ENCODE results near the gene CCL19. TPM values are rescaled to one million over a fixed set of nuclear protein-coding genes. Genes with fewer than 3 reads are reported as not detected.

Gene CCL19
- total and polyA plus RNA-seq, 2 experiments from 2014 or later: not detected

GRCh38 chr9:34671307-34671706, 19.8 kb downstream of the CCL19 start:
- Histone ChIP-seq H3K79me2 (replicated peaks; ENCODE audit: insufficient read depth) (peaks cover 6% of the 10 kb centered on the region; the same call in 1 of the 2 replicates), H3K4me1 (ENCODE audit: insufficient read depth) (no peaks in the 10 kb centered on the region), H3K36me3 (ENCODE audit: insufficient read depth) (no peaks in the 10 kb centered on the region), H3K27me3 (ENCODE audit: insufficient read depth) (no peaks in the 10 kb centered on the region), H4K20me1 (replicated peaks; ENCODE audit: insufficient read depth) (peaks cover 2% of the 10 kb centered on the region; the same call in 1 of the 2 replicates), H3F3A (replicated peaks; ENCODE audit: low read depth) (no peaks in the 10 kb centered on the region), H3K4me2 (no peak overlapping the region), H2AFZ (no peak overlapping the region), H3K27ac (ENCODE audit: low read depth) (no peak overlapping the region), H3K9me2 (ENCODE audit: insufficient read depth) (no peaks in the 10 kb centered on the region), H3K4me3 (no peak overlapping the region)
- Mint-ChIP-seq H3K36me3 (ENCODE audit: low read depth) (peaks cover 27% of the 10 kb centered on the region), H3K27ac (no peak overlapping the region), H3K9me3 (peaks cover 15% of the 10 kb centered on the region), H3K4me1 (peaks cover 3% of the 10 kb centered on the region; the same call in 2 of the 3 replicates), H3K4me3 (no peak overlapping the region), H3K27me3 (ENCODE audit: insufficient read depth, low read depth, poor library complexity) (peaks cover 14% of the 10 kb centered on the region)
- ATAC-seq (no peak), DNase-seq (ENCODE audit: low spot score) (no peak)
- no peak for TF ChIP-seq CREB1 (CRISPR knock-in tag; IDR thresholded peaks at IDR 0.05; ENCODE audit: low read depth)
- TF ChIP-seq EZH2phosphoT487 (IDR thresholded peaks at IDR 0.05; ENCODE audit: unreplicated experiment): no peak
- no peak for TF ChIP-seq ZNF331 (CRISPR knock-in tag; IDR thresholded peaks at IDR 0.05; ENCODE audit: low read depth)
- TF ChIP-seq REST (IDR thresholded peaks at IDR 0.05; ENCODE audit: unreplicated experiment): no peak
- TF ChIP-seq, protein P1, sequence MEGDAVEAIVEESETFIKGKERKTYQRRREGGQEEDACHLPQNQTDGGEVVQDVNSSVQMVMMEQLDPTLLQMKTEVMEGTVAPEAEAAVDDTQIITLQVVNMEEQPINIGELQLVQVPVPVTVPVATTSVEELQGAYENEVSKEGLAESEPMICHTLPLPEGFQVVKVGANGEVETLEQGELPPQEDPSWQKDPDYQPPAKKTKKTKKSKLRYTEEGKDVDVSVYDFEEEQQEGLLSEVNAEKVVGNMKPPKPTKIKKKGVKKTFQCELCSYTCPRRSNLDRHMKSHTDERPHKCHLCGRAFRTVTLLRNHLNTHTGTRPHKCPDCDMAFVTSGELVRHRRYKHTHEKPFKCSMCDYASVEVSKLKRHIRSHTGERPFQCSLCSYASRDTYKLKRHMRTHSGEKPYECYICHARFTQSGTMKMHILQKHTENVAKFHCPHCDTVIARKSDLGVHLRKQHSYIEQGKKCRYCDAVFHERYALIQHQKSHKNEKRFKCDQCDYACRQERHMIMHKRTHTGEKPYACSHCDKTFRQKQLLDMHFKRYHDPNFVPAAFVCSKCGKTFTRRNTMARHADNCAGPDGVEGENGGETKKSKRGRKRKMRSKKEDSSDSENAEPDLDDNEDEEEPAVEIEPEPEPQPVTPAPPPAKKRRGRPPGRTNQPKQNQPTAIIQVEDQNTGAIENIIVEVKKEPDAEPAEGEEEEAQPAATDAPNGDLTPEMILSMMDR (conservative IDR thresholded peaks at IDR 0.05; ENCODE audit: low read depth in 2 of 2): no peak
- TF ChIP-seq ETS1 (IDR thresholded peaks at IDR 0.05): no peak

DNA sequence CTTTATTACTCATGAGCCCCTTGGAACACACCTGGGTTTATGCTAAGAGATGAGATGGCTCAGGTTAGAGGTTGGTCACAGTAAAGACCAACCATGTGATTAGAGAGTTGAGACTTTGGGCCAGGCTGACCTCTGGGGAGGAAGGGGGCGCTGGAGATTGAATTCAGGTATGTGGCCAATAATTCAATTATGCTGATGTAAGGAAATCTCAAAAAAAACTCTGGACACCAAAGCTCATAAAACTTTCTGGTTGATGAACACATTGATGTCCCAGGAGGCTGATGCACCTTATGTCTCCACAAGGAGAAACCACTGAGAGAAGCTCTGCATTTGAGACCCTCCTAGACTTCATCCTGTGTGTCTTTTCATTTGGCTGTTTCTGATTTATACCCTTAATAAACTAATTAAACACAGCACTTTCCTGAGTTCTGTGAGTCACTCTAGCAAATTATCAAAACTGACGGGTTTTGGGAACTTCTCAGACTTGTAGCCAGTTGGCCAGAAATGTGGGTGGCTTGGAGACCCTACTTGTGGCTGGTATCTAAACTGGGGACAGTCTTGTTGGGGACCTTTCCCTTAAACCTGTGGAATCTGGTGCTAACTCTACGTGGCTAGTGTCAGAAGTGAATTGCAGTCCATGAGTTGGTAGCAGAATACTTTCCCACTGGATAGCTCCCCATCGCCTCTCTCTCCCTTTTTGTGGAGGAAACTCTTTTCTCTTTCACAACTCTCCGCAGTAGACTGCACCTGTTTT, 21.1 kb downstream of the CCL19 start:
- H3K4me3 ChIP-seq: no peak overlapping the region
- H3K27ac ChIP-seq (ENCODE audit: low read depth): no peak overlapping the region
- no peak for TF ChIP-seq EZH2phosphoT487 (IDR thresholded peaks at IDR 0.05; ENCODE audit: unreplicated experiment)
- no peak for TF ChIP-seq CREB1 (CRISPR knock-in tag; IDR thresholded peaks at IDR 0.05; ENCODE audit: low read depth)
- no peak for TF ChIP-seq ETS1 (IDR thresholded peaks at IDR 0.05)
- no peak for TF ChIP-seq ZNF331 (CRISPR knock-in tag; IDR thresholded peaks at IDR 0.05; ENCODE audit: low read depth)
- TF ChIP-seq REST (IDR thresholded peaks at IDR 0.05; ENCODE audit: unreplicated experiment): no peak
- no peak for TF ChIP-seq ZNF114 (CRISPR knock-in tag; IDR thresholded peaks at IDR 0.05)
- no peak for TF ChIP-seq POLR2AphosphoS5 (IDR thresholded peaks at IDR 0.05; ENCODE audit: low read depth)

More for the DNA sequence above, 21.1 kb downstream of the CCL19 start:
- Histone ChIP-seq H3K27me3 (ENCODE audit: insufficient read depth) (no peaks in the 10 kb centered on the region), H3F3A (replicated peaks; ENCODE audit: low read depth) (no peaks in the 10 kb centered on the region), H3K4me2 (no peak overlapping the region), H4K20me1 (replicated peaks; ENCODE audit: insufficient read depth) (peaks cover 3% of the 10 kb centered on the region; the same call in 1 of the 2 replicates), H3K9me2 (ENCODE audit: insufficient read depth) (no peaks in the 10 kb centered on the region), H3K4me1 (ENCODE audit: insufficient read depth) (no peaks in the 10 kb centered on the region), H3K79me2 (replicated peaks; ENCODE audit: insufficient read depth) (peaks cover 8% of the 10 kb centered on the region; the same call in 1 of the 2 replicates), H2AFZ (no peak overlapping the region), H3K36me3 (ENCODE audit: insufficient read depth) (no peaks in the 10 kb centered on the region)
- peaks cover 15% of the 10 kb centered on the region for H3K9me3 Mint-ChIP-seq
- peaks cover 9% of the 10 kb centered on the region for H3K27me3 Mint-ChIP-seq (ENCODE audit: insufficient read depth, low read depth, poor library complexity)
- H3K27ac Mint-ChIP-seq: no peak overlapping the region
- H3K36me3 Mint-ChIP-seq (ENCODE audit: low read depth): peaks cover 27% of the 10 kb centered on the region
- peaks cover 3% of the 10 kb centered on the region; the same call in 1 of the 3 replicates for H3K4me1 Mint-ChIP-seq
- DNase-seq (ENCODE audit: low spot score) (no peak), ATAC-seq (no peak)
- no peak overlapping the region for H3K4me3 Mint-ChIP-seq

Data from GM23338 (cell line).